GM18519 (cell line): ENCODE measurements around the gene DENND10.
"Not testable (repeated sequence)": the region's sequence is repeated elsewhere in the genome, so short reads cannot be mapped to it uniquely, and the experiment has no call there.

Experiments
- ATAC-seq: cut with Tn5 transposase; IDR thresholded peaks from one replicate; pipeline ENCODE4 v1.9.1; 2021; ENCODE audit warnings: mild to moderate bottlenecking, moderate library complexity; ENCODE audit not compliant: unreplicated experiment, low FRiP score

DENND10 gene

DNA sequence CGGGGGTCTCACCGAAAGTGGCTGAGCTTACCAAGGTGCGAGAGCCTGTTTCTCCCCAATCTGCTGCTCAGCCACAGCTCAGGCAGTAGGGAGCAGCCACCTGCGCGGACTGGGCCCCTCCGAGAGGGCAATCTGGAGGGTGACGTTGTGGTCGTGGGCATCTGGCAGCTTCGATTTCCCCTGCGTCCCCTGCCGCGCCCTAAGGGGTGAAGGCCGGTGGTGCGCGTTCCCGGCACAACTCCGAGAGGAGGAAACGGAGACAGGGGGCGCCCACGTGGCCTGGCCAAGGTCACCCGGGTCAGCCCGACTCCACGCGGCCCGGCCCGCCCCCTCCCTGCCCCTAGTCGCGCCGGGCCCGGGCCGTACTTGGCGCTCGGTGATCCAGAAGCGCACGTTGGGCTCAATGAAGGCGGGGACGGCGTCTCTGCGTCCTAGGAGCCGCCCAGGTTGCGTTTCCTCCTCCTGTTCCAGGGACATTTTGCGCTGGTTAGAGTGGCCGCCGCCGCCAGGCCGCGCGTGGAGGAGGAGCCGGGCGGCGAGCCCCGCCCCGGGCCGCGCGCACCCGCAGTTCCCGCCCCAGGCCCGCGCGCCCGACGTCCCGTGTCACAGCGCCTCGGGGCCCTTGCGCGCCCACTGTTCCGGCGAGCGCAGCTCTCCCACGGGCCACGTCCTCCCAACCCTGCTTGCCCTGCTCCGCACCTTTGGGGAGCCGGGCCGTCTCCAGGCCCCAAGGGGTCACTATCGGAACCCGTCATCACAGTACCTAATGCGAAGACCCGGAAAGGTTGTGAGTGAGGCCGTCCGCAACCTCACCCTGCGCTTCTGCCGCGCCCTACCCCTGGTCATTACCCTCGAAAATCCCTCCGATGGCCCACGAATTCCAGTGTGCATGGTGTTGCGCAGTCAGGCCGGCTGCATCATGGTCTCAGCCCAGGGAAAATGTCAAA lies 61.5 kb downstream of the DENND10 start, which contains the start of gene SFXN4:
Gene SFXN4 (minus strand): TSS at position 544 of the 947 bp plus-strand sequence. CDS start 67 bp downstream, at position 477.
- ATAC-seq, result peak; percentile 81

DNA sequence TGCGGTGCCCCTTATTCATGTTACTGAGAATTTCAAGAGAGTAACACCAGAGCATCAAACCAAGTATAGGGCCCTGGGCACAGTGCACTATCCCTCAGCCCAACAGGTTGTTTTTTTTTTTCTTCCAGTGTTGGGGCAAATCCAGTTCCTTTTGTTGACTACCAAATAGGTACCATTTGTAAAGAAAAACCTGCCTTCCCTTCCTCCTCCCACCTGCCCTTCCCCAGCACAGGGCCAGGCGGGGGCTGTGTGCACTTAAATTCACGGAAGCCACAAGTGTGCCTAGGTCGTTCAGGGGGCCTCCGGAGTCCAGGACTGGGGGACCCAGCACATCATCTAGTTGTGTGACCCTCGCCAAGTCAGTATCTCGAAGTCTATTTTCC lies 62.2 kb downstream of the DENND10 start:
- ATAC-seq, result no peak

GRCh38 chr10:119166564-119166963 lies 62.7 kb downstream of the DENND10 start:
- no peak for ATAC-seq

DNA sequence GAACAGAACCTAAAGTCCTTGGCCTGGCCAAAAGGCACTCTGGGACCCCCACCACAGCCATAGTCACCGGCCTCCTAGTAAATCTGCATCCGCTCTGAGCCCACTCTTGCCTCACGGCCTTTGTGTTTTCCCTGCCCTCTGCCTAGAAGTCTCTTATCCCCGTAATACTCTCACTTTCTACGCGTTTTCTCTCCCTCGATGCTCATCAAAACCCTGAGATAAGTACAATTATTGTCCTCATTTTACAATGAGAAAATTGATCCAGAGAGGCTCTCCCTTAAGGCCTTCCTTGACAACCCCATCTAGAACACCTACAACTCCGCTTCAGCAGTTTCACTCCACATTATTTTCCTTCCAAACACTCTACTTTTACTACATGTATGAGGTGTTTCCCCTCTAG lies 63.1 kb downstream of the DENND10 start:
- no peak for ATAC-seq

DNA sequence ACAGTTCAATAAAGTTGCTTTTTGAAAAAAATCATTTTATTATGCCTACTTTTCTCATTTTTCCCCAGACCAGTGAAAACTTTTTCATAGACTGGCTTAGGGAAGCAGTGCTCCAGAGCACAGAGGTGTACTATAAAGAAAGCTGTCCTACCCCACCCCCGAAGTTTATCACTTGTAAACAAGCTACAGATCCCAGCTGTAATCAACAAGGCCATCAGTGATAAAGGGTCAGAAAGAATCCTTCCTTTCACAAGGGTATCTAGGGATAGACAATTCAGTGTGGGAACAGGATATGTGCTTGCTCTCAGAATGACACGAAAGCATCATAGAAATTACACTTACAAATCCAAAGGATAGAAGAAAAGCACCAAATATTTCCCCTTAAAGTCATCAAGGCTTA lies 70.2 kb downstream of the DENND10 start:
- no peak for ATAC-seq

GRCh38 chr10:119176166-119176565 lies 72.3 kb downstream of the DENND10 start:
- no peak for ATAC-seq

- no peak for ATAC-seq
These were observed 73.9 kb downstream of the DENND10 start for GRCh38 chr10:119177708-119178371.

DNA sequence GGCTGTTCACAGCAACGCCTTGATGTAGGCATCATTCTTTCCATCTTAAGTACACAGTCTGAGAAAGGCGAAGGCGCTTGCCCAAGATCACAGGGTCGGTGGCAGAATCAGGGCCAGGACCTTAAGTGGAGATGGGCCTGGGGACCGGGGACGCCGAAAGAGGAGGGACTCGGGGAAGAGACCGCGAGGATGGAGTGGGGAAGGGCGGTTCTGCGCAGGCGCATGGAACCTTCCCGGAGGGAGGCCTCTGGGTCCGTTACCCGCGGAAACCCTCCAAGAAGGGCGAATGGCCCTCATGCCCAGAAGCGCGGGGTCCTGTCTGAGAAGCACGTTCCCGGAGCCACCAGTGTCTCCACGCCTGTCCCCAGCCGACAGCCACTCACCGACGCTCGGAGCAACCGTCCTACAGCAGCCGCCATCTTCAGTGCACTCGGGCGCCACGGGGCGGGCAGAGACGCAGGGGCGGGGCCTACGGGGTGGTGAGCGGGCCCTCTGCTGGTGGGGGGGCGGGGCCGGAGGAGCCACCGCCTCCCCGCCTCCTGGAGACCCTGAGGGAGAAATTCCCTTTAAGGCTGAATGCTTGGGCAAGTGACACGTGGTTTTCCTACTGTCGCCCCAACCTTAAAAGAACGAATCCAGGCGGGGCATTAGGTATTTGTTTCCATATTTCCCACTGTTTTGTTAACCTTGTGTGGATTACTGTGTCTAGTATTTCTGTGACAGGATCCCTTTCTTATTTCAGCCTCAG lies 74.6 kb downstream of the DENND10 start, which contains the start of gene PRDX3:
Gene PRDX3 (minus strand): TSS at position 441 of the 748 bp plus-strand sequence. CDS start 22 bp downstream, at position 419.
- ATAC-seq, result peak; percentile 61

- ATAC-seq, result not testable (repeated sequence)
These were observed 77.0 kb downstream of the DENND10 start for GRCh38 chr10:119180850-119181400.

GRCh38 chr10:119183664-119184412 lies 79.9 kb downstream of the DENND10 start:
- ATAC-seq, result no peak
